22Rv1 (cell line): Measurements from ENCODE around the gene NIPA2.
"Not testable (repeated sequence)": the region's sequence is repeated elsewhere in the genome, so short reads cannot be mapped to it uniquely, and the experiment has no call there.

Experiments used
- H3K27ac ChIP-seq: fragments of 450-650 bp; 2 replicates; pipeline ENCODE4 v1.5.1; 2017
- CTCF ChIP-seq: fragments of 450-650 bp; IDR thresholded peaks from 2 replicates; pipeline ENCODE4 v1.5.1; 2017; ENCODE audit warnings: mild to moderate bottlenecking
- ZFX ChIP-seq: fragments of 450-650 bp; IDR thresholded peaks from 2 replicates; pipeline ENCODE4 v1.6.1; 2017; ENCODE audit warnings: antibody characterized with exemption, borderline replicate concordance

The NIPA2 gene

GRCh38 chr15:22838292-22839042 is at the start of gene NIPA2:
Gene NIPA2 (plus strand): TSS chr15:22838666. CDS start chr15:22851732, 13,066 bp downstream.
- peak within 1 kb of the TSS; percentile 98 for H3K27ac ChIP-seq
- TF ChIP-seq CTCF, result 0 out of 2 replicates have a peak, but pooled peaks have one; percentile 3
- no peak for TF ChIP-seq ZFX

- no peak for TF ChIP-seq CTCF
- TF ChIP-seq ZFX, result no peak
- H3K27ac ChIP-seq, result no peak overlapping the region
Measured at GRCh38 chr15:22794063-22794462, 44.4 kb upstream of the NIPA2 start.

- no peak overlapping the region for H3K27ac ChIP-seq
- TF ChIP-seq CTCF (no peak), ZFX (no peak)
Measured at GRCh38 chr15:22794621-22795167, 43.8 kb upstream of the NIPA2 start.

GRCh38 chr15:22795206-22796063 is 43.0 kb upstream of the NIPA2 start:
- no peak overlapping the region for H3K27ac ChIP-seq
- TF ChIP-seq CTCF, result no peak
- no peak for TF ChIP-seq ZFX

- TF ChIP-seq ZFX (no peak), CTCF (no peak)
- H3K27ac ChIP-seq, result no peak overlapping the region
Measured at GRCh38 chr15:22796079-22796478, 42.4 kb upstream of the NIPA2 start.

GRCh38 chr15:22799902-22800301 is 38.6 kb upstream of the NIPA2 start:
- no peak overlapping the region for H3K27ac ChIP-seq
- TF ChIP-seq ZFX (no peak), CTCF (no peak)

- H3K27ac ChIP-seq, result not testable (repeated sequence)
Measured at GRCh38 chr15:22803006-22803405, 35.5 kb upstream of the NIPA2 start.
